HK-2 (cell line): Measurements from ENCODE around the gene GLB1L.
A peak's percentile ranks its signal among the peaks of the same experiment; 100 is the strongest.
"Not testable (repeated sequence)": the region's sequence is repeated elsewhere in the genome, so short reads cannot be mapped to it uniquely, and the experiment has no call there.

Source experiments
- DNase-seq: peaks from one replicate; pipeline ENCODE4 v3.0.0-alpha.2; 2018; ENCODE audit not compliant: unreplicated experiment

Gene GLB1L

GRCh38 chr2:219207134-219207883 is 37.9 kb downstream of the GLB1L start:
- DNase-seq = no peak

GRCh38 chr2:219206328-219207133 is 38.7 kb downstream of the GLB1L start, which contains the start of gene ZFAND2B:
Gene ZFAND2B (plus strand): TSS chr2:219206782. CDS start chr2:219206988, 206 bp downstream.
- peak; percentile 93 for DNase-seq

- no peak for DNase-seq
Measured at GRCh38 chr2:219205981-219206327, 39.3 kb downstream of the GLB1L start.

- no peak for DNase-seq
Measured at GRCh38 chr2:219205165-219205538, 40.1 kb downstream of the GLB1L start.

GRCh38 chr2:219204425-219205164 is 40.6 kb downstream of the GLB1L start:
- no peak for DNase-seq

- not testable (repeated sequence) for DNase-seq
Measured at GRCh38 chr2:219201331-219201730, 43.9 kb downstream of the GLB1L start.

GRCh38 chr2:219200502-219201326 is 44.5 kb downstream of the GLB1L start:
- not testable (repeated sequence) for DNase-seq

- no peak for DNase-seq
Measured at GRCh38 chr2:219199470-219200211, 45.6 kb downstream of the GLB1L start.

GRCh38 chr2:219198974-219199373 is 46.3 kb downstream of the GLB1L start:
- no peak for DNase-seq

- DNase-seq = no peak
Measured at GRCh38 chr2:219197388-219197787, 47.9 kb downstream of the GLB1L start.

- no peak for DNase-seq
Measured at GRCh38 chr2:219186754-219187456, 58.3 kb downstream of the GLB1L start.
